Measurements from ENCODE around the gene HIVEP3.

The HIVEP3 gene

DNA sequence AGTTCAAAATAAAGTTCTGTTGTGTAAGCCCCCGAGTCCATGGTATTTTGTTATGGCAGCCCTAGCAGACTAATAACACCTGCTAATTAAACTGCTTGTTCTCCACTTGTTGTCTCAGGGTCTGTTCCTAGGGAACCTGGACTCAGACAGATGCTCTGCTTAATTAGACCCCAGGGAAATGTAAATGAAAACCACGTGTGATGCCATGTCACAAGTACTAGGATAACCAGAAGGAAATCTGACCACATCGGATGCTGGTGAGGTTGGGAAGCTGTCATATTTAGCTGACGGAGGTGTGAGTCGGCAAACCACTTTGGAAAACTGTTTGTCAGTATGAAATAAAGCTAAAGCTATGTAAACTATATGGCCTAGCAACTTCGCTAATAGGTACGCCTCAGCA is 453.8 kb downstream of the HIVEP3 start:
- ATAC-seq (replicated peaks) (no peak), DNase-seq (no peak)
- no peaks in the 10 kb centered on the region for H3K4me1 Mint-ChIP-seq
- H3K27ac Mint-ChIP-seq = no peak overlapping the region
- H3K9me3 Mint-ChIP-seq = no peaks in the 10 kb centered on the region
- H3K27me3 Mint-ChIP-seq = peaks cover 3 to 9% of the 10 kb centered on the region in 2 donors
- H3K36me3 Mint-ChIP-seq = no peaks in the 10 kb centered on the region
- H3K4me3 Mint-ChIP-seq = no peak overlapping the region

DNA sequence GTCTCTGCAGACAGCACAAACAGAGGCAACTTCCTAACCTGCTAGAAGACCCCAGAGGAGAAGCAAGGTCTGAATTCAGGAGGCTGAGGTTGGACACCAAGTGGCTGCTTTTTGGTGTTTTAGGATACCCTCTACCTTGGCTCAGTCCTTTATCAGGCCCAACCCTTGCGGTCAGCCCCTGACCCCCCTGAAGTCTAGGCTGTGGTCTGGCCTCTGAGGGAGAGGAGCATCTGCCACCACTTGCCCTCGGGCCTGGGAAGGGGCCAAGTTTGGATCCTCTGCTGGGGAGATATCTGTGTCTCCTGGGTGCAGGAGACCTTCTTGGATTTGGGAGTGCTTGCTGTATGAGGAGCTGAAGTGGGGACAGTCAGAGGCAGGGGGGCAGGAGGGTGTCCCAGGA is 455.2 kb downstream of the HIVEP3 start:
- H3K4me3 Mint-ChIP-seq = no peak overlapping the region
- H3K36me3 Mint-ChIP-seq = no peaks in the 10 kb centered on the region
- H3K27me3 Mint-ChIP-seq = peaks cover 5 to 9% of the 10 kb centered on the region in 2 donors
- ATAC-seq (replicated peaks) (no peak), DNase-seq (no peak)
- no peaks in the 10 kb centered on the region for H3K9me3 Mint-ChIP-seq
- no peak overlapping the region for H3K27ac Mint-ChIP-seq
- no peaks in the 10 kb centered on the region for H3K4me1 Mint-ChIP-seq

DNA sequence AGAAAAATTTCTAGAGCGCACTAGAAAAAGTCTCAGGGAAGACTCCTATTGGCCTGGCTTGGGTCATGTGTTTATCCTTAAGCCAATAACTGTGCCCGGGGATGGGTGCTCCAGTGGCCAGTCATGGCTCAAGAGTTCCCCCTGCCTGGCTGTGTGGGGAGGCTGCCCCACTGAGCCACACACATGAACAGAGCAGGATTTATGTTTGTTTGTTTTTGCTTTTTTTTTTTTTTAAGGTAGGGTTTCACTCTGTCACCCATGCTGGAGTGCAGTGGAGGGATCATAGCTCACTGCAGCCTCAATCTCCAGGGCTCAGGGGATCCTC is 456.1 kb downstream of the HIVEP3 start:
- peaks cover 5 to 9% of the 10 kb centered on the region in 2 donors for H3K27me3 Mint-ChIP-seq
- no peaks in the 10 kb centered on the region for H3K4me1 Mint-ChIP-seq
- ATAC-seq (replicated peaks) (no peak), DNase-seq (no peak)
- no peaks in the 10 kb centered on the region for H3K36me3 Mint-ChIP-seq
- no peaks in the 10 kb centered on the region for H3K9me3 Mint-ChIP-seq
- H3K4me3 Mint-ChIP-seq = no peak overlapping the region
- no peak overlapping the region for H3K27ac Mint-ChIP-seq

DNA sequence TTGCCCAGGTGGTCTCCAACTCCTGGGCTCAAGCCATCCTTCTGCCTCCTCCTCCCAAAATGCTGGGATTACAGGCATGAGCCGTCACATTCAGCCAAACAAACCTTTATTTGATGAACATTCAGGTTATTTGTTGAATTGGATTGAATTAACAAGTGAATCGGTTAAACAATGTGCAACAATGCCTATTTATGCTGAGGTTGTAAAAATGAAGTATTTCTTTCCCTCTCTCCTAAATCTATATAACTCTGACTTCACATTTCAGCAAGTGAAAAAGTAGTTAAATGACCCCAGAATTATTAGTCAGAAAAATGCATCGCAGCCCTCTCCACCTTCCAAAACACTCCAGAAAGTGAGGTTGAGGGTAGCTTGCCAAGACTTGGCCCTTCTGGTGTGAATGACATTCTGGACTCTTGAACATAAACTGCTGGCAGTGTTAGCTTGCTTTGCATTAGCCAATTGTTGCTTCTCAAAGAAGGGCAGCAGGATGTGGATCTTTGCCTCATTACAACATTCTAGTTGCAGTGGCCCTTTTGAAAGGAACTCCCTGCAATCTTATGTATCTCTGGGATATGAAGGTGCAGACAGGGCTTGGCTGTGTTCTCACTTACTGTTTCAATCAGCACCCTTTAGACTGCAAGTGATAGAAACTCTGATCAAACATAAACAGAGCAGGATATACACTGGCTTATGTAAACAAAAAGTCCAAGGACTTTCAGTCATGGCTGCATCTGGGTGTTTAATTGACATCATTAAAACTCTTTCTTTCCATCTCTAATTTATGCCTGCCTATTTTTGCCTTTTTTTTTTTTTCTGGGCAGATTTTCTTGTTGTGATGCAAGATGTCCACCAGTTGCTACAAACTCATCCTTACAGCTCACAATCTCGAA is 456.7 kb downstream of the HIVEP3 start:
- H3K27me3 Mint-ChIP-seq = peaks cover 5 to 9% of the 10 kb centered on the region in 2 donors
- no peaks in the 10 kb centered on the region for H3K36me3 Mint-ChIP-seq
- no peak overlapping the region for H3K27ac Mint-ChIP-seq
- ATAC-seq (replicated peaks) (no peak), DNase-seq (no peak)
- H3K9me3 Mint-ChIP-seq = no peaks in the 10 kb centered on the region
- no peak overlapping the region for H3K4me3 Mint-ChIP-seq
- H3K4me1 Mint-ChIP-seq = no peaks in the 10 kb centered on the region

DNA sequence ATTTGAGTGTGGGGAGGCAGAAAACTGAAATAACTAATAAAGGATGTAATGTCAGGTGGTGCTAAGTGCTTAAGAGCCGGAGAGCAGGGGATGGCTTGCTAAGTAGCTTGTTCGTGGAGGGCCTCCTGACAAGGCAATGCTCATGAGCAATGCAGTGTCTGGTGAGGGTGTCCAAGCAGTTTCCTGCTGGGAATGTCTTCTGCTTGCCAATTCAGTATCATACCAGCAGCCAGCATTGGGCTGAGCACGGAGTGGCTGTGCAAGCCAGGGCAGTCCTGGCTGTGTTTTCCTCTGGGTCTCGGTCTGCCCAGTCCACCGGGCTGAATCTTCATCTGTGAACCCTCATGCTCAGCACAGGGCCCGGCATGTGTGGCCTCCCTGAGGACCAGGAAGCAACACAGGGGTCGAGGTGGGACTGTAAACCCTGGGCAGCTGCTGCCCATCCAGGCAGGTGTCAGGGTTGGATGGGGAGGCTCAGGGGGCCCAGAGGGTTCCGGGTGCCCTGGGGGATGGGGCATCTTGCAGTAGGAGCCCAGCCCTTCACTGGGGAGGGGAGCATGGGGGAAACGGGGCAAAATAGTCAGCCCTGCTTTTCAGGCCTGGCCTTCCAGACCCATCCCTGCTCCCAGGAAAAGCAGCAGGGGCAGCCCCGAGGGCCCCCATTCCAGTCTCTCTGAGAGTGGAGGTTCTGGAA is 461.7 kb downstream of the HIVEP3 start:
- Mint-ChIP-seq H3K27me3 (peaks cover 0 to 5% of the 10 kb centered on the region in 2 donors), H3K27ac (no peak overlapping the region), H3K9me3 (no peaks in the 10 kb centered on the region), H3K4me1 (no peaks in the 10 kb centered on the region), H3K36me3 (no peaks in the 10 kb centered on the region), H3K4me3 (no peak overlapping the region)
- ATAC-seq (replicated peaks) (no peak), DNase-seq (no peak)

Data from stimulated activated naive B cell treated with anti-CD40 and anti-IgM and Interleukin-4, amounts not matched to agents 10 μg/mL and 1 μg/mL and 100 μg/mL, for 72 hours (primary cell).